ENCODE results near the gene CROCC.
"Not testable (repeated sequence)": the region's sequence is repeated elsewhere in the genome, so short reads cannot be mapped to it uniquely, and the experiment has no call there.

DNA sequence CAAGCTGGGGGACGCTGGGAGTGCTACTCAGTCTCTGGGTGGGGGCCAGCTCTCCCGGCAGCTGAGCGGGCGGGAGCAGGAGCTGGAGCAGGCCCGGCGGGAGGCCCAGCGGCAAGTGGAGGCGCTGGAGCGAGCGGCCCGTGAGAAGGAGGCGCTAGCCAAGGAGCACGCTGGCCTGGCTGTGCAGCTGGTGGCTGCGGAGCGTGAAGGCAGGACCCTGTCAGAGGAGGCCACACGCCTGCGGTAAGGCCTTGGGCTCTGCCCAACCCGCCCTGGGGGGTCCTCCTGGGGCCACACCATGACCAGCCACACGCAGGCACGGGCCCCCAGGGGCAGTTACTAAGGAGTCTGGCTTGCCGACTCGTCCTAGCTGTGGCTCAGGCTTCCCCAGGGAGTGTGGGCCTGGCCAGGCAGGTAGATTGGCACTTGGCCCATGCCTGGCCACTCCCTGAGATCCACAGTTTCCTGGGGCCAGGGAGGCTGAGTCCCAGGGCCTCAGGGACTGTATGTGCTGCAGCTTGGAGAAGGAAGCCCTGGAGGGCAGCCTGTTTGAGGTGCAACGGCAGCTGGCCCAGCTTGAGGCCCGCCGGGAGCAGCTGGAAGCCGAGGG, 26.7 kb downstream of the CROCC start:
- TF ChIP-seq, protein P1, sequence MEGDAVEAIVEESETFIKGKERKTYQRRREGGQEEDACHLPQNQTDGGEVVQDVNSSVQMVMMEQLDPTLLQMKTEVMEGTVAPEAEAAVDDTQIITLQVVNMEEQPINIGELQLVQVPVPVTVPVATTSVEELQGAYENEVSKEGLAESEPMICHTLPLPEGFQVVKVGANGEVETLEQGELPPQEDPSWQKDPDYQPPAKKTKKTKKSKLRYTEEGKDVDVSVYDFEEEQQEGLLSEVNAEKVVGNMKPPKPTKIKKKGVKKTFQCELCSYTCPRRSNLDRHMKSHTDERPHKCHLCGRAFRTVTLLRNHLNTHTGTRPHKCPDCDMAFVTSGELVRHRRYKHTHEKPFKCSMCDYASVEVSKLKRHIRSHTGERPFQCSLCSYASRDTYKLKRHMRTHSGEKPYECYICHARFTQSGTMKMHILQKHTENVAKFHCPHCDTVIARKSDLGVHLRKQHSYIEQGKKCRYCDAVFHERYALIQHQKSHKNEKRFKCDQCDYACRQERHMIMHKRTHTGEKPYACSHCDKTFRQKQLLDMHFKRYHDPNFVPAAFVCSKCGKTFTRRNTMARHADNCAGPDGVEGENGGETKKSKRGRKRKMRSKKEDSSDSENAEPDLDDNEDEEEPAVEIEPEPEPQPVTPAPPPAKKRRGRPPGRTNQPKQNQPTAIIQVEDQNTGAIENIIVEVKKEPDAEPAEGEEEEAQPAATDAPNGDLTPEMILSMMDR (IDR thresholded peaks at IDR 0.05; ENCODE audit: low read length), result not testable (repeated sequence)
- TF ChIP-seq EZH2phosphoT487 (IDR thresholded peaks at IDR 0.05; ENCODE audit: low read length); EZH2 (optimal IDR thresholded peaks at IDR 0.05; ENCODE audit: low read depth, low read length): not testable (repeated sequence)

Data from MM.1S (cell line).